Liver (tissue), 9 donors: ENCODE data around the gene PEAK1. TPM values are rescaled to one million over a fixed set of nuclear protein-coding genes. Genes with fewer than 3 reads are reported as not detected.

Experiments used
- DNase-seq: peaks from one replicate; pipeline ENCODE4 v3.0.0-alpha.2; 2017; ENCODE audit warnings: low spot score
- H3K27ac ChIP-seq, 2 donors: one replicate each; pipeline ENCODE4 v1.7.0; 2013; ENCODE audit warnings: inconsistent platforms in 2 of 2, low read length in 2 of 2, control low read depth in 1 of 2, low read depth in 1 of 2, mild to moderate bottlenecking in 1 of 2
- H3K27me3 ChIP-seq, 4 donors: one replicate each; pipeline versions ENCODE4 v1.6.1 to v1.7.0; 2013; ENCODE audit warnings: low read length in 3 of 4, inconsistent platforms in 1 of 4, mild to moderate bottlenecking in 1 of 4, moderate library complexity in 1 of 4; ENCODE audit not compliant: control insufficient read depth in 4 of 4, insufficient read depth in 4 of 4
- H3K36me3 ChIP-seq, 4 donors: one replicate each; pipeline versions ENCODE4 v1.6.1 to v1.7.0; 2013; ENCODE audit warnings: low read length in 3 of 4, mild to moderate bottlenecking in 3 of 4, low read depth in 1 of 4, moderate library complexity in 1 of 4; ENCODE audit not compliant: control insufficient read depth in 4 of 4, insufficient read depth in 3 of 4
- H3K4me1 ChIP-seq, 4 donors: one replicate each; pipeline versions ENCODE4 v1.6.1 to v1.7.0; 2013; ENCODE audit warnings: low read length in 3 of 4, mild to moderate bottlenecking in 3 of 4, moderate library complexity in 1 of 4; ENCODE audit not compliant: control insufficient read depth in 4 of 4, insufficient read depth in 4 of 4
- H3K4me3 ChIP-seq, 3 donors: one replicate each; pipeline versions ENCODE4 v1.6.1 to v1.7.0; 2013; ENCODE audit warnings: low read length in 3 of 3, control low read depth in 1 of 3, low read depth in 1 of 3, mild to moderate bottlenecking in 1 of 3
- H3K9ac ChIP-seq, 2 donors: one replicate each; pipeline ENCODE4 v1.7.0; 2013; ENCODE audit warnings: low read length in 2 of 2, mild to moderate bottlenecking in 2 of 2, moderate library complexity in 2 of 2, control low read depth in 1 of 2, low read depth in 1 of 2
- H3K9me3 ChIP-seq, 4 donors: one replicate each; pipeline versions ENCODE4 v1.6.1 to v1.7.0; 2013; ENCODE audit warnings: low read length in 3 of 4; ENCODE audit not compliant: control insufficient read depth in 4 of 4
- ATF3 ChIP-seq: IDR thresholded peaks from 2 replicates; pipeline ENCODE4 v1.6.1; 2016; ENCODE audit warnings: antibody characterized with exemption
- CTCF ChIP-seq: fragments of 150-350 bp; IDR thresholded peaks from 2 replicates; pipeline ENCODE4 v1.5.1; 2017; ENCODE audit warnings: improper control_type of control experiment, low read depth, low read length; ENCODE audit not compliant: missing input control
- EGR1 ChIP-seq, 2 donors: IDR thresholded peaks; 2 replicates each; pipeline ENCODE4 v1.6.1; 2016 to 2018; ENCODE audit warnings: antibody characterized with exemption in 2 of 2, low read depth in 2 of 2
- FOXA1 ChIP-seq: IDR thresholded peaks from 2 replicates; pipeline ENCODE4 v1.6.1; 2016; ENCODE audit warnings: antibody characterized with exemption
- HNF4G ChIP-seq: IDR thresholded peaks from 2 replicates; pipeline ENCODE4 v1.6.1; 2016; ENCODE audit warnings: antibody characterized with exemption
- JUND ChIP-seq, 2 donors: IDR thresholded peaks; 2 replicates each; pipeline ENCODE4 v1.6.1; 2016; ENCODE audit warnings: antibody characterized with exemption in 2 of 2
- MAX ChIP-seq: IDR thresholded peaks from 2 replicates; pipeline ENCODE4 v1.6.1; 2016; ENCODE audit warnings: antibody characterized with exemption
- REST ChIP-seq: IDR thresholded peaks from 2 replicates; pipeline ENCODE4 v1.6.1; 2016; ENCODE audit warnings: antibody characterized with exemption, mild to moderate bottlenecking
- SP1 ChIP-seq: IDR thresholded peaks from 2 replicates; pipeline ENCODE4 v1.6.1; 2018; ENCODE audit warnings: antibody characterized with exemption, mild to moderate bottlenecking
- TAF1 ChIP-seq: conservative IDR thresholded peaks from 2 replicates; pipeline ENCODE4 v1.6.1; 2016; ENCODE audit warnings: antibody characterized with exemption, mild to moderate bottlenecking
- ZBTB33 ChIP-seq: IDR thresholded peaks from 2 replicates; pipeline ENCODE4 v1.6.1; 2016; ENCODE audit warnings: antibody characterized with exemption
- WGBS: extraction: QIAGEN DNeasy Blood & Tissue Kit; methylation state at CpG from one replicate; pipeline ENCODE4 v1.1.7; 2013; 5-methylcytosine and 5-hydroxymethylcytosine counted together
- polyA plus RNA-seq, 2 donors: library from polyadenylated mRNA; stranded (reverse) in 1 of 2; unstranded in 1 of 2; fragments of 200-250 nt in 1 of 2; fragments of >200 nt in 1 of 2; fragmentation: Nextera tagmentation in 1 of 2; extraction: Ambion mirVana in 1 of 2; gene quantifications; one replicate each; pipeline versions ENCODE4 v1.2.1 to v1.2.3, GENCODE V29; 2013 to 2015
- total RNA-seq, 2 donors: library from RNA; depleted of rRNA; stranded (reverse); fragments of >200 nt; gene quantifications; one replicate each; pipeline ENCODE4 v1.2.3, GENCODE V29; 2014
- donor health status: healthy.
- donor health status: healthy.
- donor health status: healthy.
- donor health status: healthy.
- donor health status: healthy.

Gene PEAK1
- total and polyA plus RNA-seq, 4 donors, result 1.8 to 14.9 (median 5.8) TPM

GRCh38 chr15:77243135-77243534 is 176.8 kb downstream of the PEAK1 start:
- H3K4me1 ChIP-seq, result no peaks in the 10 kb centered on the region
- no peaks in the 10 kb centered on the region for H3K36me3 ChIP-seq
- TF ChIP-seq TAF1 (no peak), EGR1 (IDR thresholded peaks at IDR 0.05; ENCODE audit: low read depth in 2 of 2) (no peak), MAX (no peak), CTCF (no peak), HNF4G (no peak), SP1 (no peak), JUND (IDR thresholded peaks at IDR 0.05) (no peak), REST (no peak), ZBTB33 (no peak), ATF3 (no peak), FOXA1 (no peak)
- no peak for DNase-seq
- H3K9ac ChIP-seq, result no peak overlapping the region
- 97% methylated on average over 2 of the region's 2 CpGs for WGBS
- no peak overlapping the region for H3K27ac ChIP-seq
- H3K9me3 ChIP-seq, result no peaks in the 10 kb centered on the region
- H3K4me3 ChIP-seq, result no peak overlapping the region
- H3K27me3 ChIP-seq, result no peaks in the 10 kb centered on the region

- H3K27me3 ChIP-seq, result no peaks in the 10 kb centered on the region
- H3K4me3 ChIP-seq, result no peak overlapping the region
- no peaks in the 10 kb centered on the region for H3K9me3 ChIP-seq
- no peak overlapping the region for H3K27ac ChIP-seq
- no peak overlapping the region for H3K9ac ChIP-seq
- TF ChIP-seq ZBTB33, result no peak
- no peak for TF ChIP-seq ATF3
- TF ChIP-seq FOXA1, result no peak
- 97% methylated on average over 2 of the region's 2 CpGs for WGBS
- no peak for DNase-seq
- no peaks in the 10 kb centered on the region for H3K36me3 ChIP-seq
- H3K4me1 ChIP-seq, result no peaks in the 10 kb centered on the region
Measured at GRCh38 chr15:77239882-77240608, 179.9 kb downstream of the PEAK1 start.
